ENCODE data around the gene OXLD1. TPM values are rescaled to one million over a fixed set of nuclear protein-coding genes. Genes with fewer than 3 reads are reported as not detected.
"Not testable (repeated sequence)": the region's sequence is repeated elsewhere in the genome, so short reads cannot be mapped to it uniquely, and the experiment has no call there.

Gene OXLD1
- total RNA-seq, 1 donor from 2014 or later, result 29.7 TPM

- no peak overlapping the region for H3K4me3 ChIP-seq
- no peak for ATAC-seq
- no peak overlapping the region for H3K27ac ChIP-seq
- no peaks in the 10 kb centered on the region for H3K9me3 ChIP-seq
- H3K27me3 ChIP-seq (ENCODE audit: low read depth), result no peaks in the 10 kb centered on the region
- H3K4me1 ChIP-seq, result peaks cover under 1% of the 10 kb centered on the region
- no peak for TF ChIP-seq CTCF (IDR thresholded peaks at IDR 0.05)
- no peak for DNase-seq
- intact Hi-C loops (cut with DNase I), result no loop called here
- H3K36me3 ChIP-seq, result peaks cover 31% of the 10 kb centered on the region
Observed at GRCh38 chr17:81676906-81677305, 10.5 kb upstream of the OXLD1 start.

- H3K9me3 ChIP-seq; intact Hi-C loops (cut with DNase I); H3K4me1 ChIP-seq; H3K4me3 ChIP-seq; H3K27ac ChIP-seq; H3K27me3 ChIP-seq (ENCODE audit: low read depth); DNase-seq; ATAC-seq: not testable (repeated sequence)
- peak; percentile 60 for TF ChIP-seq CTCF (IDR thresholded peaks at IDR 0.05)
- H3K36me3 ChIP-seq, result peaks cover 36% of the 10 kb centered on the region
Observed at GRCh38 chr17:81675515-81676221, 9.3 kb upstream of the OXLD1 start.

- Histone ChIP-seq H3K4me3 (no peak overlapping the region), H3K27ac (no peak overlapping the region), H3K4me1 (no peaks in the 10 kb centered on the region), H3K27me3 (ENCODE audit: low read depth) (no peaks in the 10 kb centered on the region), H3K36me3 (peaks cover 51% of the 10 kb centered on the region), H3K9me3 (no peaks in the 10 kb centered on the region)
- intact Hi-C loops (cut with DNase I), result no loop called here
- DNase-seq, result no peak
- TF ChIP-seq CTCF (IDR thresholded peaks at IDR 0.05), result no peak
- no peak for ATAC-seq
Observed at GRCh38 chr17:81673561-81674258, 7.3 kb upstream of the OXLD1 start.

- Histone ChIP-seq H3K4me3 (no peak overlapping the region), H3K27ac (no peak overlapping the region), H3K36me3 (peaks cover 51% of the 10 kb centered on the region), H3K27me3 (ENCODE audit: low read depth) (no peaks in the 10 kb centered on the region), H3K9me3 (no peaks in the 10 kb centered on the region), H3K4me1 (peaks cover 5% of the 10 kb centered on the region)
- ATAC-seq (peak in 1 of 2 donors; percentile 11), DNase-seq (no peak)
- no peak for TF ChIP-seq CTCF (IDR thresholded peaks at IDR 0.05)
- intact Hi-C loops (cut with DNase I), result no loop called here
Observed at GRCh38 chr17:81672954-81673353, 6.5 kb upstream of the OXLD1 start.

GRCh38 chr17:81672504-81672903 lies 6.1 kb upstream of the OXLD1 start:
- Histone ChIP-seq H3K4me1 (peaks cover 9% of the 10 kb centered on the region), H3K27ac (no peak overlapping the region), H3K27me3 (ENCODE audit: low read depth) (no peaks in the 10 kb centered on the region), H3K4me3 (no peak overlapping the region), H3K9me3 (no peaks in the 10 kb centered on the region), H3K36me3 (peaks cover 51% of the 10 kb centered on the region)
- intact Hi-C loops (cut with DNase I), result no loop called here
- DNase-seq, result no peak
- TF ChIP-seq CTCF (IDR thresholded peaks at IDR 0.05), result no peak
- ATAC-seq, result no peak
